HepG2 (cell line): ENCODE results near the gene PBX2. TPM values are rescaled to one million over a fixed set of nuclear protein-coding genes. Genes with fewer than 3 reads are reported as not detected.

Source experiments
- ATM ChIP-seq: fragments of 450-650 bp; IDR thresholded peaks from 2 replicates; pipeline ENCODE4 v1.7.1; 2017; ENCODE audit warnings: mild to moderate bottlenecking, borderline replicate concordance
- CBFB ChIP-seq: sonication (generic); formaldehyde crosslinking; IDR thresholded peaks from 2 replicates; pipeline ENCODE4 v1.4.0; 2020; ENCODE audit warnings: missing genetic modification reagents
- HOXA9 ChIP-seq: sonication (generic); formaldehyde crosslinking; IDR thresholded peaks from 2 replicates; pipeline ENCODE4 v1.8.1; 2022; ENCODE audit warnings: missing genetic modification reagents, mild to moderate bottlenecking, moderate library complexity, borderline replicate concordance
- MAFF ChIP-seq: IDR thresholded peaks from 2 replicates; pipeline ENCODE4 v1.6.1; 2011; ENCODE audit warnings: low read depth, low read length, improper control_type of control experiment
- ZFP82 ChIP-seq: sonication (generic); formaldehyde crosslinking; IDR thresholded peaks from 2 replicates; pipeline ENCODE4 v1.5.1; 2020; ENCODE audit warnings: mild to moderate bottlenecking, missing genetic modification reagents, borderline replicate concordance
- ZFP90 ChIP-seq: sonication (generic); formaldehyde crosslinking; IDR thresholded peaks from 2 replicates; pipeline ENCODE4 v1.8.0; 2022; ENCODE audit warnings: missing genetic modification reagents, mild to moderate bottlenecking, inconsistent platforms, borderline replicate concordance
- ZMYM3 ChIP-seq: sonication (generic); formaldehyde crosslinking; IDR thresholded peaks from 2 replicates; pipeline ENCODE4 v1.5.1; 2020; ENCODE audit warnings: mild to moderate bottlenecking, missing genetic modification reagents
- ZNF17 ChIP-seq: sonication (generic); formaldehyde crosslinking; IDR thresholded peaks from 2 replicates; pipeline ENCODE4 v1.5.0; 2020; ENCODE audit warnings: mild to moderate bottlenecking, missing genetic modification reagents
- ZNF343 ChIP-seq: sonication (generic); formaldehyde crosslinking; IDR thresholded peaks from 2 replicates; pipeline ENCODE4 v1.4.0; 2020; ENCODE audit warnings: mild to moderate bottlenecking, missing genetic modification reagents
- ZNF496 ChIP-seq: sonication (generic); formaldehyde crosslinking; IDR thresholded peaks from 2 replicates; pipeline ENCODE4 v1.8.1; 2023; ENCODE audit warnings: mild to moderate bottlenecking, moderate library complexity, missing genetic modification reagents; ENCODE audit not compliant: insufficient replicate concordance
- ZNF670 ChIP-seq: sonication (generic); formaldehyde crosslinking; IDR thresholded peaks from 2 replicates; pipeline ENCODE4 v1.8.0; 2022; ENCODE audit warnings: mild to moderate bottlenecking, missing genetic modification reagents, borderline replicate concordance
- polyA plus RNA-seq, 8 experiments: library from polyadenylated mRNA; depleted of rRNA in 3 of 8; stranded (reverse) in 7 of 8; unstranded in 1 of 8; fragments of >200 nt; fragmentation: Illumina TruSeq in 4 of 8; extraction: Trizol in 4 of 8; gene quantifications; 2 replicates each; pipeline versions ENCODE4 v1.2.1 to v1.2.3, GENCODE V29; 2011 to 2016; ENCODE audit warnings: low read depth in 4 of 8, missing spikeins in 1 of 8, mixed read lengths in 1 of 8; ENCODE audit not compliant: insufficient read depth in 1 of 8
- total RNA-seq, 5 experiments: library from RNA; depleted of rRNA; stranded (reverse); fragments of >200 nt; fragmentation: Illumina TruSeq; extraction: Trizol; gene quantifications; 2 replicates each; pipeline ENCODE4 v1.2.3, GENCODE V29; 2016; ENCODE audit warnings: low read depth in 1 of 5
- TF ChIP-seq, protein P1 (sequence below): IDR thresholded peaks from 2 replicates; pipeline ENCODE4 v1.6.1; 2016
- TF ChIP-seq, protein P2 (sequence below): sonication (generic); formaldehyde crosslinking; IDR thresholded peaks from one replicate; pipeline ENCODE4 v1.5.1; 2020; ENCODE audit warnings: mild to moderate bottlenecking, missing genetic modification reagents; ENCODE audit errors: not compliant biosample characterization
- TF ChIP-seq, protein P3 (sequence below): sonication (generic); formaldehyde crosslinking; IDR thresholded peaks from 2 replicates; pipeline ENCODE4 v1.9.0; 2022; ENCODE audit warnings: missing genetic modification reagents, mild to moderate bottlenecking, borderline replicate concordance

The PBX2 gene
- total and polyA plus RNA-seq, 2 of the 13 experiments (the other 11 are each of a cell fraction or from before 2014, with no cell fraction given), result 42.3 to 77.8 TPM

DNA sequence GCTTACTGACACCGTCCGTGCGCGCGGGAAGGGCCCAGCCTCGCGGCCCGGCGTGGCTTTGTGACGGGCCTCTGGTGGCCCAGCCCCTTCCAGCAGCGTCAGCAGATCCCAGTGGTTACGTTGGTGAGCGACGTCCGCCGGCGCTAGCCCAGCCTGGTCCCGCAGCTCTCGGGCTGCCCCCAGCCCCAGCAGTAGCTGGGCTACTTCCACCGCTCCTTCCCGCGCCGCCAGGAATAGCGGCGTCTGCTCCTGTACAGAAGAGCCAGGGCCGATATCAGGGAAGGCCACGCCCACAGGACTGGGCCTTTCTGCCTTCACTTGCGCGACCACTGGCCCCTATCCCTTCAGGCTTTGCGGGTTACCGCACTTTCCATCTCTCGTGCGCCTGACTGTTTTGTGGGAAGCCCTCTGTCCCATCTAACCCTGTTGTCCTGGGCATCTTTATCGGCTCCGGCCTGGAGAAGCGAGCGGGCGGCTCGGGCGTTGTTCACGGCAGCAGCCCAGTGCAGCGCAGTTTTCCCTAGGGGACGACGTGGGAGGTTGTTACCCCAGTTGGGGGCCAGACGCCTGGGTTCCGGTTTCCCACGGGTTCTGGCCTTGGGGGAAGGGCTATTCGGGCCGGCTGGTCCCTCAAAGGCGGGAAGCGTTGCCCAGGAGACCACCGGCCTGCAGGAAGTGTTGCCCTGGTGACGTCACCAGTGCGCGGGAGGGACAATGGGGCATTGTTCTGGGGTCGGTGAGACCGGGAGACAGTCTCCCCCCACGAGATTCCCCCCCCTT lies 6.1 kb upstream of the PBX2 start (continued):
- TF ChIP-seq CBFB (CRISPR knock-in tag) (no peak; the same call in 1 of the 2 replicates), ZFP82 (CRISPR knock-in tag) (peak; percentile 64; the same call in 1 of the 2 replicates), ZNF670 (no peak; the same call in 1 of the 2 replicates), MAFF (peak; percentile 91), ZNF496 (CRISPR knock-in tag) (no peak), ATM (no peak), ZNF17 (no peak), HOXA9 (CRISPR knock-in tag) (no peak), ZMYM3 (peak; percentile 34; the same call in 1 of the 2 replicates), ZFP90 (CRISPR knock-in tag) (peak; percentile 83), ZNF343 (peak; percentile 27; the same call in 1 of the 2 replicates)
- TF ChIP-seq, protein P1, sequence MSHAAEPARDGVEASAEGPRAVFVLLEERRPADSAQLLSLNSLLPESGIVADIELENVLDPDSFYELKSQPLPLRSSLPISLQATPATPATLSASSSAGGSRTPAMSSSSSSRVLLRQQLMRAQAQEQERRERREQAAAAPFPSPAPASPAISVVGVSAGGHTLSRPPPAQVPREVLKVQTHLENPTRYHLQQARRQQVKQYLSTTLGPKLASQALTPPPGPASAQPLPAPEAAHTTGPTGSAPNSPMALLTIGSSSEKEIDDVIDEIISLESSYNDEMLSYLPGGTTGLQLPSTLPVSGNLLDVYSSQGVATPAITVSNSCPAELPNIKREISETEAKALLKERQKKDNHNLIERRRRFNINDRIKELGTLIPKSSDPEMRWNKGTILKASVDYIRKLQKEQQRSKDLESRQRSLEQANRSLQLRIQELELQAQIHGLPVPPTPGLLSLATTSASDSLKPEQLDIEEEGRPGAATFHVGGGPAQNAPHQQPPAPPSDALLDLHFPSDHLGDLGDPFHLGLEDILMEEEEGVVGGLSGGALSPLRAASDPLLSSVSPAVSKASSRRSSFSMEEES (CRISPR knock-in tag), result peak; percentile 25
- TF ChIP-seq, protein P2, sequence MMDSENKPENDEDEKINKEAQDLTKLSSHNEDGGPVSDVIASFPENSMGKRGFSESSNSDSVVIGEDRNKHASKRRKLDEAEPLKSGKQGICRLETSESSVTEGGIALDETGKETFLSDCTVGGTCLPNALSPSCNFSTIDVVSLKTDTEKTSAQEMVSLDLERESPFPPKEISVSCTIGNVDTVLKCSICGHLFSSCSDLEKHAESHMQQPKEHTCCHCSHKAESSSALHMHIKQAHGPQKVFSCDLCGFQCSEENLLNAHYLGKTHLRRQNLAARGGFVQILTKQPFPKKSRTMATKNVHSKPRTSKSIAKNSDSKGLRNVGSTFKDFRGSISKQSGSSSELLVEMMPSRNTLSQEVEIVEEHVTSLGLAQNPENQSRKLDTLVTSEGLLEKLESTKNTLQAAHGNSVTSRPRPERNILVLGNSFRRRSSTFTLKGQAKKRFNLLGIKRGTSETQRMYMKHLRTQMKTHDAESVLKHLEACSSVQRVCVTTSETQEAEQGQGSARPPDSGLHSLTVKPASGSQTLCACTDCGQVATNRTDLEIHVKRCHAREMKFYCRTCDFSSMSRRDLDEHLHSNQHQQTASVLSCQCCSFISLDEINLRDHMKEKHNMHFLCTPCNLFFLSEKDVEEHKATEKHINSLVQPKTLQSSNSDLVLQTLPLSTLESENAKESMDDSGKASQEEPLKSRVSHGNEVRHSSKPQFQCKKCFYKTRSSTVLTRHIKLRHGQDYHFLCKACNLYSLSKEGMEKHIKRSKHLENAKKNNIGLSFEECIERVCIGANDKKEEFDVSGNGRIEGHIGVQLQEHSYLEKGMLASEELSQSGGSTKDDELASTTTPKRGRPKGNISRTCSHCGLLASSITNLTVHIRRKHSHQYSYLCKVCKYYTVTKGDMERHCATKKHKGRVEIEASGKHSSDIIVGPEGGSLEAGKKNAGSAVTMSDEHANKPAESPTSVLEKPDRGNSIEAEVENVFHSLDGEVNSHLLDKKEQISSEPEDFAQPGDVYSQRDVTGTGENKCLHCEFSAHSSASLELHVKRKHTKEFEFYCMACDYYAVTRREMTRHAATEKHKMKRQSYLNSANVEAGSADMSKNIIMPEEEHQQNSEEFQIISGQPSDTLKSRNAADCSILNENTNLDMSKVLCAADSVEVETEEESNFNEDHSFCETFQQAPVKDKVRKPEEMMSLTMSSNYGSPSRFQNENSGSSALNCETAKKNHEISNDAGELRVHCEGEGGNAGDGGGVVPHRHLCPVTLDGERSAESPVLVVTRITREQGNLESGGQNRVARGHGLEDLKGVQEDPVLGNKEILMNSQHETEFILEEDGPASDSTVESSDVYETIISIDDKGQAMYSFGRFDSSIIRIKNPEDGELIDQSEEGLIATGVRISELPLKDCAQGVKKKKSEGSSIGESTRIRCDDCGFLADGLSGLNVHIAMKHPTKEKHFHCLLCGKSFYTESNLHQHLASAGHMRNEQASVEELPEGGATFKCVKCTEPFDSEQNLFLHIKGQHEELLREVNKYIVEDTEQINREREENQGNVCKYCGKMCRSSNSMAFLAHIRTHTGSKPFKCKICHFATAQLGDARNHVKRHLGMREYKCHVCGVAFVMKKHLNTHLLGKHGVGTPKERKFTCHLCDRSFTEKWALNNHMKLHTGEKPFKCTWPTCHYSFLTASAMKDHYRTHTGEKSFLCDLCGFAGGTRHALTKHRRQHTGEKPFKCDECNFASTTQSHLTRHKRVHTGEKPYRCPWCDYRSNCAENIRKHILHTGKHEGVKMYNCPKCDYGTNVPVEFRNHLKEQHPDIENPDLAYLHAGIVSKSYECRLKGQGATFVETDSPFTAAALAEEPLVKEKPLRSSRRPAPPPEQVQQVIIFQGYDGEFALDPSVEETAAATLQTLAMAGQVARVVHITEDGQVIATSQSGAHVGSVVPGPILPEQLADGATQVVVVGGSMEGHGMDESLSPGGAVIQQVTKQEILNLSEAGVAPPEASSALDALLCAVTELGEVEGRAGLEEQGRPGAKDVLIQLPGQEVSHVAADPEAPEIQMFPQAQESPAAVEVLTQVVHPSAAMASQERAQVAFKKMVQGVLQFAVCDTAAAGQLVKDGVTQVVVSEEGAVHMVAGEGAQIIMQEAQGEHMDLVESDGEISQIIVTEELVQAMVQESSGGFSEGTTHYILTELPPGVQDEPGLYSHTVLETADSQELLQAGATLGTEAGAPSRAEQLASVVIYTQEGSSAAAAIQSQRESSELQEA (CRISPR knock-in tag), result peak; percentile 91
- TF ChIP-seq, protein P3, sequence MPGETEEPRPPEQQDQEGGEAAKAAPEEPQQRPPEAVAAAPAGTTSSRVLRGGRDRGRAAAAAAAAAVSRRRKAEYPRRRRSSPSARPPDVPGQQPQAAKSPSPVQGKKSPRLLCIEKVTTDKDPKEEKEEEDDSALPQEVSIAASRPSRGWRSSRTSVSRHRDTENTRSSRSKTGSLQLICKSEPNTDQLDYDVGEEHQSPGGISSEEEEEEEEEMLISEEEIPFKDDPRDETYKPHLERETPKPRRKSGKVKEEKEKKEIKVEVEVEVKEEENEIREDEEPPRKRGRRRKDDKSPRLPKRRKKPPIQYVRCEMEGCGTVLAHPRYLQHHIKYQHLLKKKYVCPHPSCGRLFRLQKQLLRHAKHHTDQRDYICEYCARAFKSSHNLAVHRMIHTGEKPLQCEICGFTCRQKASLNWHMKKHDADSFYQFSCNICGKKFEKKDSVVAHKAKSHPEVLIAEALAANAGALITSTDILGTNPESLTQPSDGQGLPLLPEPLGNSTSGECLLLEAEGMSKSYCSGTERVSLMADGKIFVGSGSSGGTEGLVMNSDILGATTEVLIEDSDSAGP (CRISPR knock-in tag), result peak; percentile 92; the same call in 1 of the 2 replicates
